ACHN (cell line): ENCODE measurements around the gene CMIP.

Experiments
- DNase-seq: peaks from one replicate; pipeline ENCODE4 v3.0.0-alpha.2; 2015
- in situ Hi-C: cut with HindIII; loops from 2 replicates; pipeline ENCODE4 v1.10.0; 2017; ENCODE audit warnings: low sequenced_read_pairs, low pct_ligation_motif_present, low pct_unique_long_range_greater_than_20kb

The CMIP gene

DNA sequence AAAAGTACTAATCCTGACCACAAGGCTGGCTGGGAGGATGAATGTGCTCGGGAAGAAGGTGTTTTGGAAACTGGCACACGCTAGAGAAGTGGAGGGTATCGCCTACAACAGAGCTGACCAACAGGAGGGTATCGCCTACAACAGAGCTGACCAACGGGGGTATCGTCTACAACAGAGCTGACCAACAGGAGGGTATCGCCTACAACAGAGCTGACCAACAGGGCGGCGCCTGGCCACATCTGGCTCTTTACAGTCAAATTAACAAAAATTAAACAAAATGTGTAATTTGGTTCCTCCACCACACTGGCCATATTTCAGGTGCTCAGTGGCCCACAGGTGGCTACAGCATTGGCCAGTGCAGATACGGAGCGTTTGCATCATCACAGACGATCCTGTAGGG lies 153.5 kb downstream of the CMIP start:
- DNase-seq, result no peak
- in situ Hi-C loops, result no loop called here

DNA sequence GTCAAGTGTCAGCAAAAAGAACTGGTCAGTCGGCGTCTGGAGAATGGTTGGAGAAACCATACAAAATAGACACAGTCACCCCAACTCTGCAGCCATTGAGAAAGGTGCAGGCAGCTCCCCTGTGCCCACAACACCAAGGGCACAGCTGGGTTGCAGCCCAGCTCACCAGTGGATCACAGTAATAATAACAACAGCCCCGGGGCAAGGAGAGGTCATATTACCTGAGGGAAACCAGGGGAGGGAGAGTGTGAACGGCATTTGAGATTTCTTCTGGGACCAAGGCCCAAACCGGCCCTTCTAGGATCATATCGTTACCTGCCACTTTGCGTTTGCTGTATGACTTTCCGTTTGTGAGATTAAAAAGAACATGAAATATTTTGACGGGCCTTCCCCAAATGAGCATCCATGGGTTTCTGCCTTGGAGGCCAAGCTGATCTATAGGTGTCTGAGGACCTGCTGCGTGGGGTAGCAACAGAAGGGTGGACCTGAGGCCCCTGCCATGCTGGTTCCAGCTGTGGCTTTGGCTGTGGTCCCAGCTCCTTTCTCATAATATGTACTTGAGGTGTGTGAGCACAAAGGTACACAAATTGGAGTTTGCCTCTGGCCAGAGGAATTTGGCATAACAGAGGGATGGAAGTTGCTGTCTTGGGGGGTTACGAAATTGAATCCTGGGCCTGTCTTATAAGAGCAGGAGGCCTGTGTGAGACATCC lies 154.6 kb downstream of the CMIP start:
- in situ Hi-C loops, result no loop called here
- no peak for DNase-seq

DNA sequence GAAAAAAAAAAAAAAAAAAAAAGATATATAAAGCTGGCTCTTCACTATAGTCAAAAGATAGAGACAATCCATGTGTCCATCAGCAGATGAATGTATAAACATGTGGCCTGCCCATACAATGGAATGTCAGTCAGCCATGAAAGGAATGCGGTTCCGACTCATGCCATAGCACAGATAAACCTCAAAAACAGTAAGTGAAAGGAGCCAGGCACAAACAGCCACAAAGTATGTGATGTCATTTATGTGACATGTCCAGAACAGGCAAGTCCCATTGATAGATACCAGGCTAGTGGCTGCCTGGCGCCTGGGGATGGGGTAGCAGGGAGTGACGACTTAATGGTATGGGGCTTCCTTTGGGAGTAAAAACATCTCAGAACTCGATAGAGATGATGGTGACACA lies 155.7 kb downstream of the CMIP start:
- peak; percentile 90 for DNase-seq
- in situ Hi-C loops, result no loop called here

DNA sequence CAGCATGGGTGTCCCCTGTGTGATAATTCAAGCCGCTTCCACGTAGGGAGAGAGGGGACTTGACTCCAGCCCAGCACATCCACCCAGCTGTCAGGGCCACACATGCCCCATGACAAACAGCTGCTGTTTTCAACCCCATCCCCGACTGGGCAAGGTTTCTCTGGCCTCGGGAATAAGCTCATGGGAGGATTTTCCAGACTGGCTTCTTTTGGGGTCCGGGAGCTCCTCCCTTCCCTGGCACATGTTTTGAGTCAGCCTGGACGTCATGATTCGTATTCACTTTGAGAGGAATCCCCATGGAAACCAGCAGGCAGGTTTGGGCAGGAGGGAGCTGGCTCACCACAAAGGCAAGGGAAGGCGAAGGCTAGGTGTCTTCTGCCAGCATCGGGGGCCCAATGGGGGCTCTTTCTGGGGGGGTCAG lies 156.4 kb downstream of the CMIP start:
- peak; percentile 33 for DNase-seq
- in situ Hi-C loops, result no loop called here

DNA sequence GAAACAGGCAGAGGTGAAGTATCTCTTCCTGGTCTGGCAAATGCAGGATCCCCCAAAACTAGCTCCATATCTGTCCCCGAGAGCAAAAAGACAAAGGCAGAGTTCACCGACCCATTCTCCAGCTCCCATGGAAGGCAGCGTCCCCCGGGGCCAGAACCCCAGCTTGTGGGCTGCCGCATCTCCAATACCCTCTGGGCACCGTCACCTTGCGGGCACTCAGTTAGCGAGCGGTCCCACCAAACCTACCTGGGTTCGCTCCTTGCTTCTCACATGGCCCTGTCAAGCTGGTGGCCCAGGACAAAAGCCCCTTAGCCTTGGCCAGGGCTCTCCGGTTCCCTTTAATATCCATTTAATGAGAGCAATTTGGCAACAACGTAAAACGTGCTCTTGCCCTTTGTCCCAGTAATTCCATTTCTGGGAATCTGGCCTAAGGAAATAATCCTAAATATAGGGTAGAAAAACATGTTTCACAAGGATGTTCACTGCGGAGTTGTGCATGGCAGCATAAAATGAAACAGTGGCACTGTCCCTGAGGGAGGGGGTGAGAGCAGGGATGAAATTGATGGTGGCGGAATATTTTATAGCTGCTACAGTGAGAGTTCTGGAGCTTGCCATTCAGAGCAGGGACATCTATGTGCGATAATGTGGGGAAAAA lies 157.1 kb downstream of the CMIP start:
- no peak for DNase-seq
- in situ Hi-C loops, result no loop called here

DNA sequence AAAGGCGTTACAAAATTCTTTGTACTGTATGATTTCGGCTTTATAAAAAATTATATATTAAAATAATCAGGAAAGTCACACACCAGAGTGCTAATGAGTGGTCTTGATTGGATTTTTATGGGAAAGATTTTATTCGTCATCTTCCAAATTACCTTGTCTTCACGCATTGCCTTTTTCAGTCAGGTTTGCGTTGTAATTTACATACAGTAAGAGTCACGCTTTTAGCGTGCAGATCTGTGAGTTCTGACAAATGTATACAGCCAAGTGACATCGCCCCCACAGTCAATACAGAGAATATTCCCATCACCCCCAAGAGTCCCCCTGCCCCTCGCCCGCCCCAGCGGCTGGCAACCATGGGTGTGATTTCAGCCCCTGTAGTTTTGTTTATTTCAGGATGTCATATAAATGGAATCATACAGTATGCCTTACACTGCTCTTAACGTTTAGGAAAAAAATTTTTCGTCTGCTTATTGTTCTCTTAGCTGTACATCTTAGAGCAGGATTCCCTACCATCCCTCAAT lies 157.7 kb downstream of the CMIP start:
- DNase-seq, result no peak
- in situ Hi-C loops, result no loop called here

DNA sequence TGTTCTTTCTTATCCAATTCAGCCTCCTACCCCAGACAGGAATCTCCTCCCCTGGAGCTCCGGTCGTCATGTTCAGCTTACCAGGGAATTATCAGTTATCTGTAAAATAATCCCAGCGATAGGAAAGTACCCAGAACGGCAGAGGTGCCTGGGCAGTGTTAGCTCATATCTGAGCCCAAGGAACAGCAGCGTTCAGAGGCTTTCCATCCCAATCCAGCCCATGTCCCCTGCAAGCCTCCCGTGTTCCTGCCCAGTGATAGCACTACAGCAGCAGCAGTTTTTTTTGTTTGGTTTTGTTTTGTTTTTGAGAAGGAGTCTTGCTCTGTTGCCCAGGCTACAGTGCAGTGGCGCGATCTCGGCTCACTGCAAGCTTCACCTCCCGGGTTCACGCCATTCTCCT lies 158.2 kb downstream of the CMIP start:
- in situ Hi-C loops, result no loop called here
- DNase-seq, result no peak

DNA sequence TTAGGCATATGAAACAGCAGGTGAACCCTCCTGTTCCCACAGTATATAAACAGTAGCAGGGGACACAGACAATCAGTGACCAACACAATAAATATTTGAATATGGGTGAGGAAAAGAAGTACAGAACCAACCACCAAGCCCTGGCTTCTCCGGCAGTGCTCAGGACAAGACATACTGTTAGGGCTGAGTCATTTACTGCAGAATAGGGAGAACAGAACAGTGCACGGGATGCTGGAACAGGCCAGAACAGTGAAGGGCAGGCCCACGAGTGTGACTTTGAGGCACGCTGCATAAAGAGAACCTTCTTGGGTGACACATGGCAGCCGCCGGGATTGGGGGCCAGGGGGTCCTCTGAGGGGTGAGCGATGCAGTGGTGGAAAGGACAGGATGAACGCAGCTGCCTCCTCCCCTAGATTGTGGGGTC lies 160.4 kb downstream of the CMIP start:
- DNase-seq, result no peak
- in situ Hi-C loops, result no loop called here

DNA sequence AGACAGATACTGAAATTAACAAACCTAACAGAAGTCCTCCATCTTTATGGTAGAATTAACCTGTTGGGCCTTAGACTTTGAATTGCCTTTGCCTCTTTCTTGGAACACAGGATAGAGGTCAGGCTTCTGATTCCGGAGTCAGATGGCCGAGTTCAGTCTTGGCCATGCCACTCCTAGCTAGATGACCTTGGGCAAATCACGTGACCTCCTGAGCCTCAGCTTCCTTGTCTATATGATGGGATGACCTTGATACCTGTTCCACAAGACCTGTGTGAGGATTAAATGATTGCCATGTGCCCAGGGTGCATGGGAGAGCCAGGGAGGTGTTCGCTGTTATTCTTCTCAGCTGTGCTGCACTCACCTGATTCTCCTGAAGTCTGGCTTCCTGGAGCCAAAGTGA lies 161.4 kb downstream of the CMIP start:
- no peak for DNase-seq
- in situ Hi-C loops, result no loop called here

DNA sequence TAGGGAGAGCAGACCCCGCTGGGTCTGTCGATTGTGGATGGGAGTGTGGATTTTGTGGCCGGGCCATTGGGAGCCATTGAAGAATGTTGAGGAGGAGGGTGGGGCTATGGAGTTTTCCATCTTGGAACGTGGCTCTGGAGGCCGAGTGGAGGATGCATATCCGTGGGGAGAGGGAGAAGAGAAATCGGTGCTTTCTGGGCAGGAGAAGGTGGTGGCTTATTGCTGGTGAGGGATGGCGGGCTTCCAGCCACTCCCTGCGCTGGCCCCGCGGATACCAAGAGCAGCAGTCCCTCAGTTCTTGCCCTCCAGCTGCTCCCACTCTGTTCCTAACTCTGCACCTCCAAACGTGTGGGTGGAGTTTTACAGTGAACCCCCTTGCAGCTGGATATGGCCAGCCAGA lies 162.4 kb downstream of the CMIP start:
- in situ Hi-C loops, result no loop called here
- no peak for DNase-seq

DNA sequence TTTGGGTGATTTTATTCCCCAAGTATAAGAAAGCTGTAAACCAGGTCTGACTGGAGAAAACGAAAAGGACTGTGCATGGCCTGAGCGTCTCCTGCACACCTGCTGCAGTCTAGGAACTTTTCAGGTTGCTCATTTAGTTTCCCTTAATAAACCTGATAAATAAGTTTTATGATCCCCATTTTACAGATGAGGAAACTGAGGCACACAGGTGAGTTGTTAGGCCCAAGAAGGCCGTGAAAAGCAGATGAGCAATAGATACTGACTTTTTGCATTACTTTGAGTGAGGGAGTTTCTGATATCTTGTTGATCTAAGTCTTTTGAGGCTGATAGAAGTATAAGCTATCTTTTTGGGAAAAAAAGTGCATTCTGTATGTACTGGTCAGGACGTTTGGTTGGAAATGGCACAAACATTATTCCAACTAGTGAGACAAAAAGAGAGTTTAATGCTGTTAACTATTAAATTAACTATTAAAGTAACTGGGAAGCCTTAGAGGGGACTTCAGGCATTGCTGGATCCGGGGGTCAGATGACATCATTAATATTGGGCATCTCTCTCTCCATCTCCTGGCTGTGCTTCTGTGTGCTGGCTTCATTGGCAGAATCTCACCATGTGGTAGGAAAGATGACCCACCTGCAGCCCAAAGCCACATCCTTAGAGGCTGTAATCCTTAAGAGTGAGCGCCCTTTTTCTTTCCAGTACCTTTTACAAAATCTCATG lies 163.4 kb downstream of the CMIP start:
- DNase-seq, result no peak
- in situ Hi-C loops, result no loop called here

DNA sequence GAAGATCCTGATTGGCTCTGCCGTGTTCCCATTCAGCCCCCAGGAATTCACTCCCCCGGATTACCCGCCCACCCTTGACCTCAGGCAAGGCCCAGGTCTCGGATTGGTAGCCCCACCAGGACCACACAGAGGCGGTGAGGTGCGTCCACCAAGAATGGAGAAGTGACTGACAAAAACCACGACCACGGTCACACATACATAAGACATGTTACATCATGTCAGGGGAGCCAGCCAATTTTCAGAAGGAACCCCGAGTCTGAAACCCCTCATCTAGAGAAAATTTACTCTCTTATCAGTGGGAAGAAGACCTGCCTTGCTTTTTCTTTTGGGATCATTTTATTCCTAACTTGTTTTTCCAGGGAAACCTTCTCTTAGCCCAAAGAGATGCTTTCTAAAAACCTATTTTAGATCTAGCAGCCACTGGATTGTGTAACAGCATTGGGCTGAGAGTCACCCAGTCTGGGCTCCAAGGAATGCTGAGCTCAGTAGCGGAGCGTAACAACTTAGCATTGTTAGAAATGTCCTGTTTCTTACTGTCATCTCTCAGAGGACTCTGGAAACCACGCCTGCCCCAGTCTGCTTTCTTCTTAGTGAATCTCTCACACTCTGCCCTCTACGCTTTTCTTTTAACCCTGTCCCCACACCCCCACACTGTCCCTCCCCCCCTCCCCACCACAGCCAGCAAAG lies 164.1 kb downstream of the CMIP start:
- DNase-seq, result peak; percentile 21
- in situ Hi-C loops, result no loop called here

DNA sequence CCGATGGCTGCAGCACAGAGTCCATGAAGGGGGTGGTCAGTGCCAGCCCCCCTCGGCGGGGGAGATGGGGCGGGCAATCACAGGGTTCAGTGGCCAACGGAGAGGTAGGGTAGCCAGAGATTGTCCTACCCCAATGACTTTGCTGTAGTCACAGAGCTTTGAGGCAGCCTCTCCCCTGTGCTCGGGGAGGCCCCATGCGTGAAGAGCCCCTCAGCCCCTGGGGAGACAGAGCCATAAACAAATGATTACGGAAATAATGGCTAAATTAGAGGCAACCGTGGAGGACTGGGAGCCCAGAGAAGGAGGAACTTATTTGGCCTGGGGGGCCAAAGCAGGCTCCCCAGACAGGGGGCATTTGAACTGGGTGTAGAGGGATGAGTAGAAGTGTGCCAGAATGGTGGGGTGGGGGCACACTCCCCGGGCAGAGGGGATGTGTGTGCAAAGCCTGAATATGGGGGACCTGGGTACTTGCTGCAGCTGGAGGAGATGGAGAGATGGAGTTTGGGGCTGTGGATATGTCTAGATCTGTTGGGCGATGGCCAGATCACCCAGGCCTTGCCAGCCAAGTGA lies 164.8 kb downstream of the CMIP start:
- no peak for DNase-seq
- in situ Hi-C loops, result no loop called here

DNA sequence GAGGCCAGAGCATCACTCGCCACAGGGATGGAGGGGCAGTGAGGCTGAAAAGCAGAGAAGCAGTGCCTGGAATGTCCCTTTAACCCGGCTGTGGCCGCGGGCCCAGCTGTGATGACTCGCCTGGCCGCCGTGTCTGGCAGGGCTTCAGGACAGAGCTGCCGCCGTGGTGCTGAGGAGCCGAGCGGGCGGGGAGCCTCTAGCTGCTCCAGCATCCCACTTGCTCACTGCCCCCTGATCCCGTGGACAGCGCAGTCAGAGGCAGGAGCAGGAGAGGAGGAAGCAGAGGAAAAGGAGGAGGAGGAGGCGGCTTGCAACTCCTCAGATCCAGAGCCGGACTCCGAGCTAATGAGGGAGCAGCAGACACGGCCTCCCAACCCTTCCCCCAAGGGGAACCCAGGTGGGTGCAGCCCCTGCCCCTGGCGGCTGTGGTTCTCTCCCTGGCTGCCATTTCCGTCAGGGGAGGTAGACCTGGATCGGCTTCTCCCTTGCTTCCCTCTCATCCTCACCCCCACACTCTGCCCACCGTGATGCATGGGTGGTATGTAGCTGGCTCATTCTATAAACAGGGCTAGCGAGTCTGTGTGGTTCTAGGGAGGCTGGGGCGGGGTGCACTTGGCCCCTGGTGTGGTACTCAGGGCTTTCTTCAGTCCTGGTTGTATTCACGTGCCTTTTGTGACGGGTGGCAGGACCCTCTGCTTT lies 165.7 kb downstream of the CMIP start:
- DNase-seq, result peak; percentile 65
- in situ Hi-C loops, result no loop called here

DNA sequence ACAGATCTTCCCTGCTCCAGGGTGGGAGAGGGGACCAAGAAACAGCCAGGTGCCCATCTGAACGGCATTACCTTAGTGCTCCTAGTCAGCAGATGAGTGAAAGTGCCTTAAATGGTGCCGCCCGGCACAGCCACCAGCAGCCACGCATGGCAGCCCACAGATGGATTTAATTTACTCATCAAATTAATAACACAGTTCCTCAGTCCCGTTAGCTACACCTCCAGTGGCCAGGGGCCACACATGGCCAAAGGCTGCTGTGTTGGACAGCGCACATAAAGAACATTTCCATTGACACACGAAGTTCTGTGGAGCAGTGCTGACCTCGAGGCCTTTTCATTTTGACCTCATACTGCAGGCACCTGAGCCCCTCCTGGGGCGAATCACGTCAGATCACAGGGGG lies 166.3 kb downstream of the CMIP start:
- DNase-seq, result no peak
- in situ Hi-C loops, result no loop called here

DNA sequence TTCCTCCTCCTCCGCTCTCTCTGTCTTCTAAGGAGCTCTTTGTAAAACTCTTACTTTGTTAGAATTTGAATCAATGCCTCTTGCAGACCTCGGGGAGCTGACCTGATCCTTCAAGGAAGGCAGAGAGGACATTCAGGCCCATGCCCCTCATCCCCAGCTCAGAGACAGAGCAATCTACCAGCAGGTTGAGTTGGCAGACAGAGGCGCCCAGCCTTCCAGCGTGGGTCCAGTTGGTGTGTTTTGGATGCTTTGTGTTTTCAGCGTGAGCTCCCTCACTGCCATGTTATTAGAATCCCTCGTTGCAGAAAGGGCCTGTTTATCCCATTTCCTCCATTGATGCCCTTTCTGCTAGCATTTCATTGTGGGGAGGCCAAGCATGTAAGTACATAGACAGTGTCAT lies 167.1 kb downstream of the CMIP start:
- DNase-seq, result no peak
- in situ Hi-C loops, result no loop called here

DNA sequence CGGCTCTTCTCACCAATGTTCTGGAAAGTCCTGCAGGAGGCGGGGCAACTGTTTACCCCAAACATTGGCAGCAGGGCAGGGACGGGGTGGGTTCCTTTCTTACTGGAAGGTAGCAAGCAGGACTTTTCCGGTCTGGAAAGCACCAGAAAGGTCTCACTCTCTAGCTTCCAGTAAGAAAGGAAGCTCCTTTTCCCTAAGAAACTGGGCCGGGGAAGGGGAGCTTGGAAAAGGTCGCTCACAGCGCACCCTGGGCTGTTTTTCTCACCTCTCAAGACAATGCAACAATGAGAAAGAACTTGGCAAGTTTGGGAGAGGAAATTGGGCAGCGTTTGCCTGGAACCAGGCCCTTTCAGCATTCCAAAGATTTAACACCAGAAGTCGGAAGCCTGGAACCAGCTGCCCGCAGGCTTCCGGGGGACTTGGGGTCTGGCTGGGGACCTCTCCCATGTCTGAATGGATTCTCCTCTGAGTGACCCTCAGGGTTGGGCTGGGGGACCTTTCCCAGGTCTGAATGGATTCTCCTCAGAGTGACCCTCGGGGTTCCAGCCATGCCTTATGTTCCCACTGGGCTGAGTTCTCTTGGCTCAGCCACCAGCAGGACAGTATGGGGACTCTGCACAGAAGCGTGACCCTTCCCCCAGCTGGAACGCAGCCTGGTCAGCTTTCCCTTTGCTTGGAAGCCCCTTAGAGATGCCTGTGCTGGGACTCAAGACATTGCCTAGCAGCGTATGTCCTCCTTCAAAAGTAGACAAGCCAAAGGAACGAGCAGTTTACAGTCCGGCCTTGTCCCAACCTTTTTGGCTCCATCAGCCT lies 167.9 kb downstream of the CMIP start:
- DNase-seq, result no peak
- in situ Hi-C loops, result no loop called here
